GM21717 (cell line): ENCODE results near the gene MDC1.

Source experiments
- ATAC-seq: cut with Tn5 transposase; IDR thresholded peaks from one replicate; pipeline ENCODE4 v1.9.1; 2021; ENCODE audit warnings: mild to moderate bottlenecking, moderate library complexity; ENCODE audit not compliant: unreplicated experiment

MDC1 gene

DNA sequence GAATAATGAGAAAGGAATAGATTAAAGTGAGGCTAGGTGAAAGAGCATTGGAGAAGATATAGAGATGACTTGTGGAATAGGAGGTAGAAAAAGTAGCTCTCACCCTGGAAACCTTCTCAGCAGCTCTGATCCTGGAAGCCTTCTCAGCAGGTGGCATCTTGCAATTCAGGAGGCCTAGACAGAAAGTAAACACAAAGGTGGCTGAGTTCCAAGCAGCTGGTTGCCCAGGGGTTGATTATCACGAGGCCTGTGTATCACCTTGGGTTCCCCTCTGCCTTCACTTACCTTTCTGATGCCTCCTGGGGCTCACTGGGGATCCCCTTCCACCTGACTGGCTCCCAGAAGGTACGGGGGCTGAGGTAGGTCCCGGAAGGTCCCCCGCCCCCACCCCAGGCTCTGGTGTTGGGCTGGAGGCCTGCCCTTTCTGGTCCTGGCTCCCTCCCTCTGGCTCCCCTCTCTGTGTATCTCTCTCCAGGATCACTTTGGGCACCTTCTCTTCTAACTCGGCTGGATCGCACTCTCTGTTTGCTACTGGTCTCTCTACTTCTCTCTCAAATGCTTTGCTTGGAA, 9.7 kb downstream of the MDC1 start:
- ATAC-seq: no peak

DNA sequence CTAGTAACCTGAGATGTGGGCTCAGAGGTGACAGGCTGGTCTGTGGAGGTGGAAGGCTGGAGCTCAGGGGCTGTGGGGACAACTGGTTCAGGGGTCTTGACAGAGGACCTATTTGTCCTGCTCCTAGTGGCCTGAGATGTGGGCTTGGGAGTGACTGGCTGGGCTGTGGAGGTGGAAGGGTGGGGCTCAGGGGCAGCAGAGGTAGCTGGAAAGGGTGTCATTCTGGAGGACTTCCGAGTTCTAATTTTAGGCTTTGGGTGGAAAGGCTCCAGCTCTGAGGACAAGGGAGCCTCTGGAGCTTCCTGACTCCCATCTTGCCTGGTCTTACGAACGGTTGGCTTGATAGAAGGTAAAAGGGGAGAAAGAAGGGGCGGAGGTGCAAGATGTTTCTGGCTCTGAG, 11.5 kb downstream of the MDC1 start:
- no peak for ATAC-seq

GRCh38 chr6:30703821-30704220, 13.3 kb downstream of the MDC1 start:
- ATAC-seq: no peak

GRCh38 chr6:30703011-30703410, 14.1 kb downstream of the MDC1 start:
- ATAC-seq: no peak

GRCh38 chr6:30700340-30700739, 16.7 kb downstream of the MDC1 start:
- ATAC-seq: no peak

GRCh38 chr6:30696432-30696831, 20.6 kb downstream of the MDC1 start:
- ATAC-seq: no peak

- no peak for ATAC-seq
Measured at GRCh38 chr6:30691208-30691847, 25.8 kb downstream of the MDC1 start.

DNA sequence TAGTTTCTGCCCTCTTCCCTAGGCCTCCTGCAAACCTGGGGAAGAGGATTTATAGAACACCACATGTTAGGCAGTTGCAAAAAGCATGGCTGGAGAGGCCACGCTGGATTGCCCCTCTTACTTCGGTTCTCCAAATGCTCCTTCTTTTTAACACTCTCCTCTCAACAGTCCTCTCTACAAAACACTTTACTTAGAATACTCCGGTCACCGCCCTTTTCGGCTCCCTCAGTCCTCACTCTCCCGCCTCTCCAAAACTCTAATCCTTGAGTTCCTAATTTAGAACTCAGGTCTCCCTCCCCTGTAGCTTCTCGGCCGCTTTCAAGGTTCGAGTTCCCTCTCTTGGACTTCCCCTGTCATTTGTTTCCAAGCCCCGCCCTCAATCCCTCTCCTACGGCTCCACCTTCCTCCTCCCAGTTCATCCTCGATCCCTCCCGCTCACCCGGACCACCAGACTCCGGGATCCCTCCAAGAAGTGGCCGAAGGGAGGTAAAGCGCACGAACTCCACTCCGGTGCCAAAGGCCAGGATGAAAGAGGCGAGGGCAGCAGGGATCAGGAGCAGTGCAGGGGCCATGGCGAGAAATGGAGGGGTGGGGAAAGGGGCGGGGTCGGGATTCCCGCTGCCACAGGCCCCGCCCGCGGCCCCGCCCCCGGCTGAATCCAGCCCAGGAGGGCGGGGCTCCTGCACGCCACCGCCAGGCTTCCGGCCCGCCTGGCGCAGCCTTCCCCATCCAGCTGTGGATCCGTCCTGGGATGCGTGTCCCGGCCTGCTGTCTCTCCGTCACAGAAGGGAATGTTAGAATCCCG, 26.5 kb downstream of the MDC1 start, which contains the start of gene NRM:
NRM (minus strand) TSS at position 582 of the 805 bp plus-strand sequence; CDS start at position 572, 10 bp downstream.
- ATAC-seq: no peak

GRCh38 chr6:30689985-30690384, 27.1 kb downstream of the MDC1 start:
- no peak for ATAC-seq

GRCh38 chr6:30689022-30689865, 27.8 kb downstream of the MDC1 start:
- no peak for ATAC-seq

- ATAC-seq: no peak
Measured at GRCh38 chr6:30688569-30688968, 28.5 kb downstream of the MDC1 start.

DNA sequence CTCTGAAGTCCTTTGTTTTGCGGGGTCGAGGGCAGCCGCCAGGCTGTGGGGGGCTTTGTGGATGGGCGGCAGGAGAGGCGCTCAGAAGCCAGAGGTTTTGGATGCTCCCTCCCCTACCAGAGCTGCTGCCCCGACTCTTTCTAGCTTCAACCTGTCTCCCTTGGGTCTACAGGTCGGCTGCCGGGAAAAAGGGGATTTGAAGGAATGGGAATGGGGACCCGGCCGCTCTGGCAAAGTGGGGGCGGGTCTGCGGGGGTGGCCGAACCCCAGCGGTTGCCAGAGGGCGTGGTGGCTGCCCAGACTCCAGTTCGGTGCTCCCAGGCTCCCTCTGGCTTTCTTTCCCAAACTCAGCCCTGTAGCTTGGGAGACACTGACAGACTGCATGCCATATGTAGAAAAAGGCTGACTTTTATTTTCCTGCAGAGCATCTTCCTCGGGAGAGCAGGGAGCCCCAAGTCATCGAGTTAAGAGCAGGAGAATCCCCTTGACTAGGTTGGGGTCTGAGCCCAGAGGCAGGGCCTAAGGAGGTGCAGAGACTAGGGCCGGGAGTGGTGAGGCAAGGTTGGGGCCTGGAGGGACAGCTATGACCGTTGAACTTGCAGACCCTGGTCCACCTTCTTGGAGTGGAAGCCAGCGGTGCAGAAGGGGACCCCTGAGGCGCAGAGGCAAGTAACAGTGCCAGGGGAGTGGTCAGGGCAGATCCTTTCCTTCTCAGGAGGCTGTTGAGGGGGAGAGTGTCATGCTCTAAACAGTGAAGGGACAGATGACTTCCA, 29.2 kb downstream of the MDC1 start:
- ATAC-seq: no peak

GRCh38 chr6:30686908-30687658, 30.0 kb downstream of the MDC1 start:
- peak; percentile 31 for ATAC-seq

DNA sequence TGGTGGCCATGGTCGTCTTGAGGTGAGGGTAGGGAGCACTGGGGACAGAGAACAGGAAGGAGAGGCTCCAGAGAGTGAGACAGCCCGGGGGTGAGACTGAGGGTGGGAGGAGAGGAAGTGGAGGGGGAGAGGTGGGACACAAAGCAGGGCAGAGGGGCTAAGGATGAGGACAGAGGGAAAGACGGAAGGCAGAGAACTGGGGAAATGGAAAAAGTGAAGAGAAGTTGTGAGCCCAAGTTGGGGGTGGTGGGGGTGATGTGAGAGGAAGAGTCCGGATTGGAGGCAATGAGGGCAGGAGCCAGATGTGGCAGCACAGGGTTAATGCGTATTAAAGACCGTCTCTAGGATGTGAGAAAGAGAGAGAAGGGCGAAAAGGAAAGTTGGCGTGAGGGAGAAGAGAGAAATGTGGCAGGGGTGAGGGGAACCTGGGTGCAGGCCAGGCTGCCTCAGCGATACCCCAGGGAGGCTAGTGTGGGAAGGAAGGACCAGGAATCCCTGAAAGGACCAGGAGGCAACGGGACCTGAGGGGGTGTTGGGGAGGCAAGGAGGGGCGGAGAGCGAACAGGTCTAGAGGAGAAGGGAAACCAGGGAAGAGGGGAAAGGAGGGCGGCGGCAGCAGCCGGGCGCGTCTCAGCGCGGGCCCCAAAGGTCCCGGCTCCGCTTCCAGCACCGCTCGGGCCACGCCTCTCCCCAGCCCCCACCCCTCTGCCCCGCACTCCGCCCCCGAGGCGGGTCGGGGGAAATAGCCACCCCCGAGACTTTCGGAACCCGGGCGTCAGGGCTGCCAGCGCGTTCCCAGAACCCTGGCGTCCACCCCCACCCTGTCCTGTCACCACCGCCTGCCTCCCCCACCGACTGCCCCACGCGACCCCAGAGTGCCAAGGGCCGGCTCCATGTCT, 30.8 kb downstream of the MDC1 start, which contains the start of gene PPP1R18:
PPP1R18 (minus strand) TSS at position 637 of the 899 bp plus-strand sequence; CDS start at position 10, 627 bp downstream.
- no peak for ATAC-seq

GRCh38 chr6:30685157-30686008, 31.7 kb downstream of the MDC1 start:
- no peak for ATAC-seq

DNA sequence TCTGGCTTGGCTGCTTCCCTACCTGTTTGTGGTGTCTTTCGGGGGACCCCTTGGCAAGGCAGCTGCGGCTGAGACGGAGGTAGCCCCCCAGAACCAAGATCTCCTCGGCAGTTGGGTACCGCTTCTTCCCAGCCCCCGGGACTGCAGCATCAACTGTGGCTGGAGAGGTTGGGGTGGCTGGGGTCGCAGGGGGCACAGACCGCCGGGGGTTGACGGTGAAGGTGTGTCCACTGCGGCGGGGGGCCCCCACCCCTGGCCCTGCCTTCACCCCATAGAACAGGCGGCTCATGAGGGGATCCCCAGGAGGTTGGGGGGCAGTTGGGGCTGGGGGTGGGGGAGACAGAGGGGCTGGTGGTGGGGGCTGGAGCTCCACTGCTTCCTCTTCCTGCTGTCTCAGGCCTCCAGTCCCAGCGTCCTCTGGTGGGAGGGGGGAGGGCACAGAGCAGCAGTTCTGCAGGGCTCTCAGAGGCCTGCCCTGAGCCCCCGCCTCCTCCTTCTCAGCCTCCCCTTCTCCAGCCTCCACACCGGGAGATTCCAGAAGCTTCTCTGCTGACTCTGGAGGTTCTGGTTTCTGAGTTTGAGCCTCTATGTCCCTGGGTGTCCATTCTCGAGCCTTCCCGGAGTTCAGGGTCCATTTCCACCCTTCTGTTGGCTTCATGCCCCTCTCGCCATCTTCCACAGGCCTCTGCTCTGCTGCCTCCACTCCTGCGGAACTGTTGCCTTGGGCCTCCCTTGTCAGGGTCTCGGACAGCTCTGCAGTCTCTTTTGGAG, 32.5 kb downstream of the MDC1 start:
- ATAC-seq: no peak

GRCh38 chr6:30683980-30684338, 33.1 kb downstream of the MDC1 start:
- ATAC-seq: no peak
